ENCODE data around the gene GPHN. TPM values are rescaled to one million over a fixed set of nuclear protein-coding genes. Genes with fewer than 3 reads are reported as not detected.
"Not testable (repeated sequence)": the region's sequence is repeated elsewhere in the genome, so short reads cannot be mapped to it uniquely, and the experiment has no call there.

Gene GPHN
- total and polyA plus RNA-seq, 4 experiments from 2014 or later = 9.0 to 18.8 (median 14.9) TPM

GRCh38 chr14:66716227-66716626 lies 208.3 kb downstream of the GPHN start:
- peaks cover 0 to 39% (median 20%) of the 10 kb centered on the region in 8 donors for H3K9me3 Mint-ChIP-seq
- H3K27ac ChIP-seq (ENCODE audit: low read depth, low read length) = no peak overlapping the region
- H3K27me3 Mint-ChIP-seq = no peaks in the 10 kb centered on the region
- H3K36me3 Mint-ChIP-seq = peaks cover 9 to 25% of the 10 kb centered on the region in 2 donors
- H3K36me3 ChIP-seq (ENCODE audit: insufficient read depth, low read length) = no peaks in the 10 kb centered on the region
- ChIA-PET POLR2A (ENCODE audit: partially characterized antibody) (no interaction called here), CTCF (ENCODE audit: partially characterized antibody) (no interaction called here)
- no peaks in the 10 kb centered on the region for H3K27me3 ChIP-seq (ENCODE audit: insufficient read depth, low read length)
- H3K9me3 ChIP-seq (ENCODE audit: control insufficient read depth in 1 of 2, low read length in 2 of 2) = peaks cover 0 to 3% of the 10 kb centered on the region in 2 donors
- H3K27ac Mint-ChIP-seq = no peak overlapping the region
- DNase-seq = no peak
- H3K4me1 ChIP-seq (ENCODE audit: insufficient read depth, low read length) = peaks cover 10% of the 10 kb centered on the region
- H3K4me3 ChIP-seq (ENCODE audit: low read length in 2 of 2) = no peak overlapping the region
- intact Hi-C loops (cut with micrococcal nuclease) = no loop called here
- H3K4me3 Mint-ChIP-seq = peak overlapping the region in 1 of 8 donors; percentile 22
- H3K4me1 Mint-ChIP-seq = peaks cover 22 to 49% (median 23%) of the 10 kb centered on the region in 4 donors

DNA sequence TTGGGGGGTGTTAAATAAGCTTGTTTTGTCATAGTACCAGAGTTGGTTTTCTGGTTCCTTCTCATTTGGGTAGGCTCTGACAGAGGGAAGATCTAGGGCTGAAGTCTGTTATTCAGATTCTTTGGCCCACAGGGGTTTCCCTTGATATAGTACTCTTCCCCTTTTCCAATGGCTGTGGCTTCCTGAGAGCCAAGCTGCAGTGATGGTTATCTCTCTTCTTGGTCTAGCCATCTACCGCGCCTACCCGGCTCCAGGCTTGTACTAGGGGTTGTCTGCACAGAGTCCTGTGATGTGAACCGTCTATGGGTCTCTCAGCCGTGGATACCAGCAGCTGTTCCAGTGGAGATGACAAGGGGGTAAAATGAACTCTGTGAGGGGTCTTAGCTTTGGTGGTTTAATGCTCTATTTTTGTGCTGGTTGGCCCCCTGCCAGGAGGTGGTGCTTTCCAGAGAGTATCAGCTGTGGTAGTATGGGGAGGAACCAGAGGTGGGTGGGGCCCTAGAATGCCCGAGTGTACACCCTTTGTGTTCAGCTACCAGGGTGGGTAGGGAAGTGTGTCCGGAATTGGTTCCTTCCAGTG lies 209.7 kb downstream of the GPHN start:
- Mint-ChIP-seq H3K4me3 (no peak overlapping the region), H3K4me1 (peaks cover 22 to 49% (median 23%) of the 10 kb centered on the region in 4 donors), H3K27me3 (no peaks in the 10 kb centered on the region), H3K27ac (no peak overlapping the region), H3K36me3 (peaks cover 7 to 21% of the 10 kb centered on the region in 2 donors), H3K9me3 (peaks cover 0 to 31% (median 15%) of the 10 kb centered on the region in 8 donors)
- intact Hi-C loops (cut with micrococcal nuclease) = no loop called here
- POLR2A ChIA-PET (ENCODE audit: partially characterized antibody) = no interaction called here
- Histone ChIP-seq H3K27ac (ENCODE audit: low read depth, low read length) (no peak overlapping the region), H3K9me3 (ENCODE audit: control insufficient read depth in 1 of 2, low read length in 2 of 2) (peaks cover 0 to 3% of the 10 kb centered on the region in 2 donors), H3K4me1 (ENCODE audit: insufficient read depth, low read length) (peaks cover 10% of the 10 kb centered on the region), H3K27me3 (ENCODE audit: insufficient read depth, low read length) (no peaks in the 10 kb centered on the region), H3K4me3 (ENCODE audit: low read length in 2 of 2) (no peak overlapping the region), H3K36me3 (ENCODE audit: insufficient read depth, low read length) (no peaks in the 10 kb centered on the region)
- CTCF ChIA-PET (ENCODE audit: partially characterized antibody) = no interaction called here
- no peak for DNase-seq

GRCh38 chr14:66724996-66725395 lies 217.0 kb downstream of the GPHN start:
- intact Hi-C loops (cut with micrococcal nuclease) = no loop called here
- CTCF ChIA-PET (ENCODE audit: partially characterized antibody) = no interaction called here
- H3K4me1 ChIP-seq (ENCODE audit: insufficient read depth, low read length) = no peaks in the 10 kb centered on the region
- no peak overlapping the region for H3K27ac Mint-ChIP-seq
- H3K27me3 ChIP-seq (ENCODE audit: insufficient read depth, low read length) = no peaks in the 10 kb centered on the region
- H3K4me3 Mint-ChIP-seq = no peak overlapping the region
- H3K27ac ChIP-seq (ENCODE audit: low read depth, low read length) = no peak overlapping the region
- H3K27me3 Mint-ChIP-seq = no peaks in the 10 kb centered on the region
- no peaks in the 10 kb centered on the region for H3K9me3 ChIP-seq (ENCODE audit: control insufficient read depth in 1 of 2, low read length in 2 of 2)
- no peak overlapping the region for H3K4me3 ChIP-seq (ENCODE audit: low read length in 2 of 2)
- H3K9me3 Mint-ChIP-seq = peaks cover 0 to 39% (median 31%) of the 10 kb centered on the region in 8 donors
- no peaks in the 10 kb centered on the region for H3K4me1 Mint-ChIP-seq
- DNase-seq = no peak
- H3K36me3 Mint-ChIP-seq = peaks cover 36 to 43% of the 10 kb centered on the region in 2 donors
- no peaks in the 10 kb centered on the region for H3K36me3 ChIP-seq (ENCODE audit: insufficient read depth, low read length)
- POLR2A ChIA-PET (ENCODE audit: partially characterized antibody) = no interaction called here

- CTCF ChIA-PET (ENCODE audit: partially characterized antibody); H3K4me1 ChIP-seq (ENCODE audit: insufficient read depth, low read length); H3K4me1 Mint-ChIP-seq; intact Hi-C loops (cut with micrococcal nuclease); H3K27ac ChIP-seq (ENCODE audit: low read depth, low read length); H3K36me3 ChIP-seq (ENCODE audit: insufficient read depth, low read length); H3K27me3 ChIP-seq (ENCODE audit: insufficient read depth, low read length); H3K9me3 ChIP-seq (ENCODE audit: control insufficient read depth in 1 of 2, low read length in 2 of 2); DNase-seq; H3K27ac Mint-ChIP-seq; H3K4me3 Mint-ChIP-seq; H3K4me3 ChIP-seq (ENCODE audit: low read length in 2 of 2); H3K27me3 Mint-ChIP-seq; POLR2A ChIA-PET (ENCODE audit: partially characterized antibody): not testable (repeated sequence)
- peaks cover 34 to 44% of the 10 kb centered on the region in 2 donors for H3K36me3 Mint-ChIP-seq
- H3K9me3 Mint-ChIP-seq = peaks cover 0 to 62% (median 49%) of the 10 kb centered on the region in 8 donors
These were observed 223.4 kb downstream of the GPHN start for GRCh38 chr14:66731298-66731697.

DNA sequence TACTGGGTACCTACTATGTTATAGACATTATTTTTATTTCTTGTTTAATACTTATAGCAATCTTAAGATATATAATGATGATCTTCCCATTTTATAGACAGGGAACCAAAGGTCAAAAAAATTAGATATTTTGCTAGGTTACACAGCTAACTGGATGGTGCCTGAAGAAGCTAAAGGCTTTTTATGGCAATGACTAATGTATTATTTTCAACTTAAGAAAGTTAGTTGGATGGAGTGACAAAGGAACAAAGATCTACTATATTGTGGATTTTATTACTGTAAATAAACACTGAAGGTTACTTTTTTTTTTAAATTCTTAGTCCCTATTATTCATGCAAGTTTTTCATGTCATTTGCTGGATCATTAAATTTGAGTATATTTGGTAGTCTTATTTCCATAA lies 227.9 kb downstream of the GPHN start:
- intact Hi-C loops (cut with micrococcal nuclease) = no loop called here
- CTCF ChIA-PET (ENCODE audit: partially characterized antibody) = no interaction called here
- Histone ChIP-seq H3K27ac (ENCODE audit: low read depth, low read length) (no peak overlapping the region), H3K4me1 (ENCODE audit: insufficient read depth, low read length) (no peaks in the 10 kb centered on the region), H3K4me3 (ENCODE audit: low read length in 2 of 2) (no peak overlapping the region), H3K36me3 (ENCODE audit: insufficient read depth, low read length) (no peaks in the 10 kb centered on the region), H3K27me3 (ENCODE audit: insufficient read depth, low read length) (no peaks in the 10 kb centered on the region), H3K9me3 (ENCODE audit: control insufficient read depth in 1 of 2, low read length in 2 of 2) (no peaks in the 10 kb centered on the region)
- H3K9me3 Mint-ChIP-seq = peaks cover 0 to 42% (median 25%) of the 10 kb centered on the region in 8 donors
- H3K36me3 Mint-ChIP-seq = peaks cover 12 to 28% of the 10 kb centered on the region in 2 donors
- H3K27ac Mint-ChIP-seq = no peak overlapping the region
- peaks cover 0 to 2% (median 0%) of the 10 kb centered on the region in 4 donors for H3K4me1 Mint-ChIP-seq
- no peaks in the 10 kb centered on the region for H3K27me3 Mint-ChIP-seq
- no peak for DNase-seq
- H3K4me3 Mint-ChIP-seq = no peak overlapping the region
- POLR2A ChIA-PET (ENCODE audit: partially characterized antibody) = no interaction called here

- Histone ChIP-seq H3K9me3 (ENCODE audit: control insufficient read depth in 1 of 2, low read length in 2 of 2) (no peaks in the 10 kb centered on the region), H3K4me1 (ENCODE audit: insufficient read depth, low read length) (no peaks in the 10 kb centered on the region), H3K27me3 (ENCODE audit: insufficient read depth, low read length) (no peaks in the 10 kb centered on the region), H3K4me3 (ENCODE audit: low read length in 2 of 2) (no peak overlapping the region), H3K27ac (ENCODE audit: low read depth, low read length) (no peak overlapping the region), H3K36me3 (ENCODE audit: insufficient read depth, low read length) (no peaks in the 10 kb centered on the region)
- DNase-seq = no peak
- H3K27me3 Mint-ChIP-seq = no peaks in the 10 kb centered on the region
- ChIA-PET POLR2A (ENCODE audit: partially characterized antibody) (no interaction called here), CTCF (ENCODE audit: partially characterized antibody) (no interaction called here)
- no peaks in the 10 kb centered on the region for H3K4me1 Mint-ChIP-seq
- peaks cover 4 to 31% of the 10 kb centered on the region in 2 donors for H3K36me3 Mint-ChIP-seq
- H3K4me3 Mint-ChIP-seq = no peak overlapping the region
- intact Hi-C loops (cut with micrococcal nuclease) = no loop called here
- peaks cover 0 to 25% (median 11%) of the 10 kb centered on the region in 8 donors for H3K9me3 Mint-ChIP-seq
- H3K27ac Mint-ChIP-seq = no peak overlapping the region
These were observed 231.9 kb downstream of the GPHN start for GRCh38 chr14:66739826-66740225.

DNA sequence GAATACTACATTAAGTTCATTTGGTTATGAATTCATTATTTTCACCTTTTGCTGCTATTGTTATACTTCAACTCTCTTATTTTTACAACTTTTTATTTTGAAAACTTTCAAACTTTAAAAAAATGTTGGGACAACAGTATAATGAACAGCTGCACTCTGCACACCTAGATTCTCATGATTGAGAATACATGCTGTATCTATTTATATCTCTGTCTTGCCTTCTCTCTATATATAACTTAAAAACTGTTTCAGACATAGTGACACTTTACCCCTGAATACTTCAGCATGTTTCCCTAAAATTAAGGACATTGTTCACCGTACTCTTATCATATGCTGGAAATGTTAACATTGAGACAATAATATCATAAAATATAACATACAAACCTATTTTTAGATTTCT lies 237.1 kb downstream of the GPHN start:
- Mint-ChIP-seq H3K9me3 (peaks cover 0 to 9% (median under 1%) of the 10 kb centered on the region in 8 donors), H3K27me3 (no peaks in the 10 kb centered on the region), H3K4me1 (peaks cover 0 to 2% (median 0%) of the 10 kb centered on the region in 4 donors), H3K36me3 (peaks cover 2 to 19% of the 10 kb centered on the region in 2 donors), H3K4me3 (no peak overlapping the region), H3K27ac (no peak overlapping the region)
- ChIA-PET CTCF (ENCODE audit: partially characterized antibody) (no interaction called here), POLR2A (ENCODE audit: partially characterized antibody) (no interaction called here)
- Histone ChIP-seq H3K9me3 (ENCODE audit: control insufficient read depth in 1 of 2, low read length in 2 of 2) (no peaks in the 10 kb centered on the region), H3K4me3 (ENCODE audit: low read length in 2 of 2) (no peak overlapping the region), H3K36me3 (ENCODE audit: insufficient read depth, low read length) (no peaks in the 10 kb centered on the region), H3K27me3 (ENCODE audit: insufficient read depth, low read length) (no peaks in the 10 kb centered on the region), H3K4me1 (ENCODE audit: insufficient read depth, low read length) (no peaks in the 10 kb centered on the region), H3K27ac (ENCODE audit: low read depth, low read length) (no peak overlapping the region)
- intact Hi-C loops (cut with micrococcal nuclease) = no loop called here
- no peak for DNase-seq

Measured in CD4-positive, alpha-beta memory T cell (primary cell).